ENCODE data around the gene IKZF1.

DNA sequence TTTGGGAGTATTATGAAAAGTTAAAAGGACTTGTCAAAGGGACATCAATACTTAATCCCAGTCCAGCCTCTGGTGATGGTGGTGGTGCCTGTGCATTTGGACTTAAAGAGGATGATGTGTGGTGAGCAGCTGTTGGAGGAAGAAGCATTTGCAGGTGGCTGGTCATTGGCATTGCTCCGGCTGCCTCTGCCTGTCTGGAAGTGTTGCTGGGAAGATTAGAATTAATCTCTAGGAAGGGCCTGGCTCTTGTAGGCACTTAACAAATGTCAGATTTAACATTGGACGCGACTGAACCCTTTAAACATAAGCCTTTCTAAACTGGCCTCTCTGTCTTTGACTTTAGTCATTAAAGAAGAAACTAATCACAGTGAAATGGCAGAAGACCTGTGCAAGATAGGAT is 86.9 kb downstream of the IKZF1 start:
- TF ChIP-seq, protein P1, sequence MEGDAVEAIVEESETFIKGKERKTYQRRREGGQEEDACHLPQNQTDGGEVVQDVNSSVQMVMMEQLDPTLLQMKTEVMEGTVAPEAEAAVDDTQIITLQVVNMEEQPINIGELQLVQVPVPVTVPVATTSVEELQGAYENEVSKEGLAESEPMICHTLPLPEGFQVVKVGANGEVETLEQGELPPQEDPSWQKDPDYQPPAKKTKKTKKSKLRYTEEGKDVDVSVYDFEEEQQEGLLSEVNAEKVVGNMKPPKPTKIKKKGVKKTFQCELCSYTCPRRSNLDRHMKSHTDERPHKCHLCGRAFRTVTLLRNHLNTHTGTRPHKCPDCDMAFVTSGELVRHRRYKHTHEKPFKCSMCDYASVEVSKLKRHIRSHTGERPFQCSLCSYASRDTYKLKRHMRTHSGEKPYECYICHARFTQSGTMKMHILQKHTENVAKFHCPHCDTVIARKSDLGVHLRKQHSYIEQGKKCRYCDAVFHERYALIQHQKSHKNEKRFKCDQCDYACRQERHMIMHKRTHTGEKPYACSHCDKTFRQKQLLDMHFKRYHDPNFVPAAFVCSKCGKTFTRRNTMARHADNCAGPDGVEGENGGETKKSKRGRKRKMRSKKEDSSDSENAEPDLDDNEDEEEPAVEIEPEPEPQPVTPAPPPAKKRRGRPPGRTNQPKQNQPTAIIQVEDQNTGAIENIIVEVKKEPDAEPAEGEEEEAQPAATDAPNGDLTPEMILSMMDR (IDR thresholded peaks at IDR 0.05; ENCODE audit: insufficient read depth, low read depth, low read length) = no peak
- TF ChIP-seq EZH2 (IDR thresholded peaks at IDR 0.05; ENCODE audit: insufficient read depth, low read length) = no peak
